HG03520 (cell line): ENCODE data around the gene CFAP46.
"Not testable (repeated sequence)": the region's sequence is repeated elsewhere in the genome, so short reads cannot be mapped to it uniquely, and the experiment has no call there.

Experiments used
- ATAC-seq: cut with Tn5 transposase; IDR thresholded peaks from one replicate; pipeline ENCODE4 v1.9.1; 2021; ENCODE audit warnings: mild to moderate bottlenecking, moderate library complexity; ENCODE audit not compliant: unreplicated experiment

The CFAP46 gene

DNA sequence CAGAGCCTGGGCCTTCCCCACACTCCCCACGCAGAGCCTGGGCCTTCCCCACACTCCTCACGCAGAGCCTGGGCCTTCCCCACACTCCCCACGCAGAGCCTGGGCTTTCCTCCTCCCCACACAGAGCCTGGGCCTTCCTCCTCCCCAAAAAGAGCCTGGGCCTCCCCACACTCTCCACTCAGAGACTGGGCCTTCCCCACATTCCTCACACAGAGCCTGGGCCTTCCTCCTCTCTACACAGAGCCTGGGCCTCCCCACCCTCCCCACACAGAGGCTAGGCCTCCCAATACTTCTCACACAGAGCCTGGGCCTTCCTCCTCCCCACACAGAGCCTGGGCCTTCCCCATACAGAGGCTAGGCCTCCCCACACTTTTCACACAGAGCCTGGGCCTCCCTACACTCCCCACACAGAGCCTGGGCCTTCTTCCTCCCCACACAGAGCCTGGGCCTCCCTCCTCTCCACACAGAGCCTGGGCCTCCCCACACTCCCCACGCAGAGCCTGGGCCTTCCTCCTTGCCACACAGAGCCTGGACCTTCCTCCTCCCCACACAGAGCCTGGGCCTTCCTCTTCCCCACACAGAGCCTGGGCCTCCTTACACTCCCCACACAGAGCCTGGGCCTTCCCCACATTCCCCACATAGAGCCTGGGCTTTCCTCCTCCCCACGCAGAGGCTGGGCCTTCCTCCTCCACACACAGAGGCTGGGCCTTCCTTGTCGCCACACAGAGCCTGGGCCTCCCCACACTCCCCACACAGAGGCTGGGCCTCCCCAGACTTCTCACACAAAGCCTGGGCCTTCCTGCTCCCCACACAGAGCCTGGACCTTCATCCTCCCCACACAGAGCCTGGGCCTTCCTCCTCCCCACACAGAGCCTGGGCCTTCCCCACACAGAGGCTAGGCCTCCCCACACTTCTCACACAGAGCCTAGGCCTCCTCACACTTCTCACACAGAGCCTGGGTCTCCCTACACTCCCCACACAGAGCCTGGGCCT is 10.8 kb downstream of the CFAP46 start:
- not testable (repeated sequence) for ATAC-seq

- not testable (repeated sequence) for ATAC-seq
These were observed 11.7 kb downstream of the CFAP46 start for GRCh38 chr10:132930701-132931100.

- ATAC-seq, result no peak
These were observed 12.3 kb downstream of the CFAP46 start for GRCh38 chr10:132929953-132930548.

DNA sequence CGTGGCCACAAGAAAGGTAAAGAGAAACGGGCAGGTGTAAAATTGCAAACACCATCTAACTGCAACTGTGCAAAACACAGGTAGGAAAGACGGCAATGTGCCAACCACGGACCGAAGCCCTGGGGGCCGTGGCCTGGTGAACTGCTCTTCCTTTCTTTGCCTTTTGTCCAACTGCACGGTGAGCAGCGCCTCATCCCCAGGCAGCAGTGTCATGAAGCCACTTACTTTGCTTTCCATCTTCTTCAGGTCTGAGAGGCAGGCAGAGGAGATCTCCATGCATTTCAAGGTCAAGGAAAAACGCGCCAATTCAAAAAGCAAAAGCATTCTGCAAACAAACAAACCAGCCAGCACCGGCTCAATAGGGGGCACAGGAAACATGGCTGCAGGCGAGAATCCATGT is 12.9 kb downstream of the CFAP46 start:
- no peak for ATAC-seq

GRCh38 chr10:132928261-132928660 is 14.1 kb downstream of the CFAP46 start:
- no peak for ATAC-seq

- ATAC-seq, result no peak
These were observed 14.5 kb downstream of the CFAP46 start for GRCh38 chr10:132927824-132928223.

GRCh38 chr10:132926777-132927650 is 15.4 kb downstream of the CFAP46 start:
- ATAC-seq, result no peak

DNA sequence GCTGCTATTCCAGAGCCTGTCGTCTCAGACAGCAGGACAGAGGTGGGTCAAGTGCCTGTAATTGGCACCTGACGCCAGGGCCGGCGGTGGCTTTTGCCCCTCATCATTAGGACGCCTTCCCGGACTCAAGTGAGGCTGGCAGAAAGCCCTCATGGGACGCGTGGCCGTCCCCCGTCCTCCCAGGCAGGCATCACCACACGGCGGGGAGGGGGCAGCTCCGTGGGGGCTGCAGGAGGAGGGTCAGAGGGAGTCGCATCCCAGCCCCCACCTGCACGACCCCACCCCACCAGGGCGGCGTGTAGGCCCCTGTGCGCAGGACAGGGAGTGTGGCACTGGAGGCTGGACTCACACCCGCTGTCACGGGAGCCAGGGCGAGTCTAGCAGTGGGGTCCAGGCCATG is 16.3 kb downstream of the CFAP46 start:
- no peak for ATAC-seq

GRCh38 chr10:132925614-132926013 is 16.8 kb downstream of the CFAP46 start:
- ATAC-seq, result no peak

DNA sequence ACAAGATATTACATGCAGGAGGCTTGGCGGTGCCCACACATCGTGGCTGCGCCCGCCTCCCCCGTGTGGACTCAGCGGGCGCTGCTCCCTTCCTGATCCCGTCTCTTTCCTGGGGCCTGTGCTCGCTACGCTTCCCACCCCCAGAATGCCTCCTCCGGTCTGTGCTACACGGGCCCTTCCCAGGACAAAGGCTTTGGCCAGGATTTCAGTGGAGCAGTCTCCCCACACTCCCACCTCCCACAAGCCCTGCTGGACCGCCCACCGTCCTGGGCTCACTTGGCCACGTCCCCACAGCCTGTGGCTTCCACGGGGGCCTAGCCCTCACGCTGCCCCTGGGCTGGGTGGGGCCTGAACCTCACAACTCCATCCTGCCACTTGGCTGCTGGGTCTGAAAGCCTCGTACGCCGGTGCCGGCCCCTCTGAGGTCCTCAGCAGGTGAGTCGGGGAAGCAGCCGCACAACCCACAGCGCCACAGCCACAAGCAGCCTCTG is 17.3 kb downstream of the CFAP46 start:
- ATAC-seq, result no peak

DNA sequence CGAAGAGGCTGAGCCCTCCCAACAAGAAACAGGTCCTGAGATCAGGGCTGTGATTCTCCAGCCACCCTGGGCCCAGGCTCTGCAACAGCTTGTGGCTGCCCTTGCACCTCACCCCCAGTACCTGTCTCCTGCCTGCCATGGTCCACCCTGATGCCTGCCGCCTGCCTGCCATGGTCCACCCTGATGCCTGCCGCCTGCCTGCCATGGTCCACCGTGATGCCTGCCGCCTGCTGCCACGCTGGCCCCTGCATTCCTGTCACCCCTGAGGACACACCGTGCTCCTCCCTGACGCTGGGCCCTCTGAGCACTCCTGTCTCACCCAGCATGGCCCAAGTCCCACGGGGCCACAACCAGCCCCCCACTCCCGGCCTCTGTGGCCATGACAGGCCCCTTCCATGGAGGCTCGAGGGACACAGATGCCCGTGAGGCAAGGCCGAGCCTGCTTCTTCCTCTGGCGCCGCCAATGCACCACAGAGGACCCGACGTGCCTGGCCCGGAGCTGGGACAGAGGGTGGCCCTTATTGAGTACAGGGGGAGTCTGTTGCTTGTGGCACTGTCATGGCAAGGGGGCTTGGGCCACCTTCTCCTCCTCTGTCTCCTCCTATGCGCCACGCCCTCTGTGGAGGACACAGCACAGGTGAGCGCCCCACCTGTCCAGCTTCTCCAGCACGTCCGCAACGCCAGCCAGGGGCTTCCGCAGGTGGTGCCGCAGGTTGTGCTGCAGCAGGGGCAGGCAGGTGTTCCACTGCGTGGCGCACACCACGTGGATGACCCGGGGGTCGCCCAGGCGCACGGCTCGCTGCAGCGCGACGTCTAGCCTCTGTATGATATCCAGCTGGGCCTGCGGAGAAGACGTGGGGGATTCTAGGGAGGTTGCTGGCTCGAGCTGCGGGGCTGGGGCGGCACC is 18.1 kb downstream of the CFAP46 start:
- ATAC-seq, result no peak

DNA sequence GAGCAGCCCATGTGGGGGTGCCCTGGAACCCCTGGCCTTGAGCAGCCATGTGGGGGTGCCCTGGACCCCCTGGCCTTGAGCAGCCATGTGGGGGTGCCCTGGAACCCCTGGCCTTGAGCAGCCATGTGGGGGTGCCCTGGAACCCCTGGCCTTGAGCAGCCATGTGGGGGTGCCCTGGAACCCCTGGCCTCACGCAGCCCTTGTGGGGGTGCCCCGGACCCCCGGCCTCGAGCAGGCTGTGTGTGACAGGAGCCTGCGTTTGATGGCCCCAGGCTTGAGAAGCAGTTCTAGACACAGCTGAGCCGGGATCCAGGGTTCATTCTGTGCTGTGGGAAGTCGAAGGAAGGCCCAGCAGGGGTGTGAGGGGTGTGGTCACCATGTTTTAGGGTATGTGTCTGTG is 19.0 kb downstream of the CFAP46 start:
- ATAC-seq, result not testable (repeated sequence)

- no peak for ATAC-seq
These were observed 19.5 kb downstream of the CFAP46 start for GRCh38 chr10:132922872-132923271.

GRCh38 chr10:132921818-132922807 is 20.3 kb downstream of the CFAP46 start:
- ATAC-seq, result no peak

DNA sequence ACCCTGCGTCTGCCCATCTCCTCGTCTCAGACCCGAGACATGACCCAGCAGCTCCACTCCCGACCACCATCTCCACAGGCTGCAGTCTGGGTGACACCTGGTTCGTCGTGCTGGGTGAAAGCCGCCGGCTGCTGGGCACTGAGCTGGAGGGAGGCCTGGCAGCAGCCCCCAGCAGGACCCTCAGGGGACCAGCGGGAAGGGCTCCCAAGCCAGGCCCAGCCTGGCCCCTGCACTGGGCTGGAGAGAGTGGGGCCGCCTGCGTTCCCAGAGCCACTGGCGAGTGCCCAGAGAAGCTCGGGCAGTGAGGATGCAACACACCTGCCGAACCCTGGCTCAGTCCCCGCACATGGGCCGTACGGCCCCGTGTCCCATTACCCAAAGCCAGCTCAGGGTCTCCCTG is 21.3 kb downstream of the CFAP46 start:
- ATAC-seq, result no peak

GRCh38 chr10:132920101-132920925 is 22.1 kb downstream of the CFAP46 start:
- no peak for ATAC-seq

- ATAC-seq, result no peak
These were observed 22.8 kb downstream of the CFAP46 start for GRCh38 chr10:132919374-132920100.
